Measurements from ENCODE around the gene DNAJC21.

GRCh38 chr5:34929134-34929719 is at the start of gene DNAJC21:
- TF ChIP-seq RAD21 (CRISPR knock-in tag; conservative IDR thresholded peaks at IDR 0.05 in 1 of 2, IDR thresholded peaks at IDR 0.05 in 1 of 2) (no peak), ZBTB43 (CRISPR knock-in tag; IDR thresholded peaks at IDR 0.05) (no peak), SMC3 (conservative IDR thresholded peaks at IDR 0.05; ENCODE audit: insufficient read depth, low read depth, low read length) (no peak), CBX8 (IDR thresholded peaks at IDR 0.05; ENCODE audit: borderline replicate concordance, extremely low read depth, low read depth, low read length, poor library complexity, severe bottlenecking) (no peak), POLR2A (conservative IDR thresholded peaks at IDR 0.05) (no peak; the same call in none of the 2 replicates), CTCF (IDR thresholded peaks at IDR 0.05 in 2 of 3, conservative IDR thresholded peaks at IDR 0.05 in 1 of 3; ENCODE audit: insufficient read depth in 2 of 3, low read depth in 1 of 3, low read length in 3 of 3) (no peak), TFE3 (CRISPR knock-in tag; IDR thresholded peaks at IDR 0.05) (no peak), ZNF707 (CRISPR knock-in tag; conservative IDR thresholded peaks at IDR 0.05) (no peak), TSHZ1 (CRISPR knock-in tag; IDR thresholded peaks at IDR 0.05) (no peak), USF2 (CRISPR knock-in tag; IDR thresholded peaks at IDR 0.05) (no peak), MITF (IDR thresholded peaks at IDR 0.05) (no peak), ELK1 (CRISPR knock-in tag; IDR thresholded peaks at IDR 0.05) (no peak), CREB1 (IDR thresholded peaks at IDR 0.05) (peak; percentile 42; the same call in 1 of the 2 replicates), CREB1 (CRISPR knock-in tag; IDR thresholded peaks at IDR 0.05) (no peak), TAF9B (IDR thresholded peaks at IDR 0.05; ENCODE audit: partially characterized antibody) (no peak)
